Activated CD4-positive, alpha-beta T cell treated with anti-CD3 and anti-CD28 coated beads, Interleukin-2, amount 50 U/mL, for 4 hours (primary cell): Measurements from ENCODE around the gene SETD1A.

Experiments used
- DNase-seq, 2 experiments: peaks; one replicate each; pipeline ENCODE4 v3.0.0-alpha.2; 2020

The SETD1A gene

DNA sequence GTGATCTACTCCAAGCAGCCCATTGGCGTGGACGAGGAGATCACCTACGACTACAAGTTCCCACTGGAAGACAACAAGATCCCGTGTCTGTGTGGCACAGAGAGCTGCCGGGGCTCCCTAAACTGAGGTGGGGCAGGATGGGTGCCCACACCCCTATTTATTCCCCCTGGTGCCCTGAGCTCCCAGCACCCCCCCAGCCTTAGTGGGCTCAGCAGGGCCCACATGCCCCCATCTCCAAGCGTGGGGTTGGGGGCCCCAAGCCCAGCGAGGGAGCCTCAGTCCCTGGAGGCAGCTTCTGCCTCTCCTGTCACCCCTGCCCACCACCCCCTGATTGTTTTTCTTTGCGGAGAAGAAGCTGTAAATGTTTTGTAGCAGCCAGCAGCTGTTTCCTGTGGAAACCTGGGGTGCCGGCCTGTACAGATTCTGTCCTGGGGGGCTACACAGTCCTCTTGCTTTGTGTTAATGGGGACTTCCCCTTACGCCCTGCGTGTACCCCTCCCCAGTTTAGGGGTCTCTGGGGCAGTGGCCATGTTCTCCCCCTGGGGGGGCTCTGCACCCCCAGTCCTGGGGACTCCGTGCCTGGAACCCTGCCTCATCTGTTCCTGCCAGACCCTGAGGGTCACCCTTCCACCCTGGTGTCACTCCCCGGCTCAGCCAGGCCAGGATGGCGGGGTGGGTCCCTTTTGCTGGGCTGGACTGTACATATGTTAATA lies 26.5 kb downstream of the SETD1A start:
- DNase-seq: no peak

- peak; percentile 75 to 77 for DNase-seq
Measured at GRCh38 chr16:30984669-30985400, 27.3 kb downstream of the SETD1A start, which contains the start of gene HSD3B7. TSS of gene HSD3B7 (plus strand) at chr16:30985207. CDS start at chr16:30985659, 452 bp downstream.

DNA sequence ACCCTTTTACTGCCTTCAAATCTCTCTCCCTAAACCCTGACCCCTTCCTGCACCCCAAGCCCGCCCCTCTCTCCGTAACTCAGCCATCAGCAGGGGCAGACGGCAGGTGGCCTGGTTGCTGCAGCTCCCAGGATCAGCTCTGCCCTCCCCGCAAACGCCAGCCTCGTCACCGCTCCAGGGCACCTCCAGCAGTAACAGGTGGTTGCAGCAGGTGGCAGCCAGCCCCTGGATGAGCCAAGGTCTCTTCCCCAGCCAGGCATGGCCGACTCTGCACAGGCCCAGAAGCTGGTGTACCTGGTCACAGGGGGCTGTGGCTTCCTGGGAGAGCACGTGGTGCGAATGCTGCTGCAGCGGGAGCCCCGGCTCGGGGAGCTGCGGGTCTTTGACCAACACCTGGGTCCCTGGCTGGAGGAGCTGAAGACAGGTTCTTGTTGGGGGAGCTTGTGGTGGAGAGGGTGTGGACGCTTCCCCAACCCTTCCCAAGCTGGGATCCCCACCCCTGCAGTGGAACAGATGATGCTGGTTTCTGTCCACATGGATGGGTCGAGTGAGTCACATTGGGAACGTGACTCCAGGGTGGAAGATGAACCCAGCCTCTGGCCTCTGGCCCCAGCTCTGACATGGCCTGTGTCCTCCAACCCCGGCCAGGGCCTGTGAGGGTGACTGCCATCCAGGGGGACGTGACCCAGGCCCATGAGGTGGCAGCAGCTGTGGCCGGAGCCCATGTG lies 28.0 kb downstream of the SETD1A start:
- no peak for DNase-seq

- no peak for DNase-seq
Measured at GRCh38 chr16:30986129-30986991, 28.8 kb downstream of the SETD1A start.

GRCh38 chr16:30987581-30988190 lies 30.1 kb downstream of the SETD1A start:
- no peak for DNase-seq

DNA sequence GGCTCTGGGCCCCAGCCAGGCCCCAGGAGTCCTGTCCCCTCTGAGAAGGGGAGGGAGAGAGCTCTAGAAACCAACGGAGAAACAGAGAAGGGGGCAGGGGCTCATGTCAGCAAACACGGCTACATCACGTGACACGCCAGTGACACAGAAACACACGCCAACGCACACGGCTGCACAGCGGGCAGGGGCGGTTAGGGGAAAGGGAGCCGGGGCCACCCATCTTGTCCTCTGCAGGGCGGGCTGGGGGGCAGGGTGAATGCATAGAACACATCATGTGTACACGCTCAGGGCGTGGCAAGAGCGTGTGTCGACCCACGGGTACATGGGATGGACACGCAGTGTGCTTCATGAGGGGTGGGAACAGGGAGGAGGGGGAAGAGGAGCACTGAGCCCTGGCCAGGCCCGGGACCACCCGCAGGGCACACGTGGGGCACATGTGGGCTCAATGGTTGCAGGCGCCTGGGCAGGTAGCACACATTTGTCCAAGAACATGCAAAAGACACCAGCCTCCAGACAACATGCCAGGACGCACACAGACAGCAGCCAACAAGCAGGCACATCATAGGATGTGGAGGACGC lies 32.0 kb downstream of the SETD1A start:
- no peak for DNase-seq

DNA sequence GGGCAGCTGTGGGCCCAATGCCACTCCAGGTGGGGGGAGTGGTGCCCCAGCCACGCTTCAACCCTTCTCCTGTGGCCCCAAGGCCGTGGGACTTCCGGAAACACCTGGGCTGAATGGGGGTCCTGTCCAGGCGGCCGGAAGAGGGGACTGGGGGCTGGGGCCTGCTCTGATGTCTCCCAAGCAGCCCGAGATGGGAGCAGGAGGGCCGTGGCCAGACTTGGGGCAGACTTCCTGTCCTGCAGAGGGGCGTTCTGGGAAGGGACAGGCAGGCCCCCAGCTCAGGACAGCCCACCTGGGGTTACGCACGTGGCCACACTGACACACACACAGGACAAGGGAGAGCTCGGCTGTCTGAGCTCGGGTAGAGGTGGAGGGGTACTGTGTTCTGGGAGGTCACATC lies 32.6 kb downstream of the SETD1A start:
- no peak for DNase-seq

- DNase-seq: no peak
Measured at GRCh38 chr16:30991052-30991451, 33.5 kb downstream of the SETD1A start.

- DNase-seq: no peak
Measured at GRCh38 chr16:30992276-30992780, 34.8 kb downstream of the SETD1A start.

DNA sequence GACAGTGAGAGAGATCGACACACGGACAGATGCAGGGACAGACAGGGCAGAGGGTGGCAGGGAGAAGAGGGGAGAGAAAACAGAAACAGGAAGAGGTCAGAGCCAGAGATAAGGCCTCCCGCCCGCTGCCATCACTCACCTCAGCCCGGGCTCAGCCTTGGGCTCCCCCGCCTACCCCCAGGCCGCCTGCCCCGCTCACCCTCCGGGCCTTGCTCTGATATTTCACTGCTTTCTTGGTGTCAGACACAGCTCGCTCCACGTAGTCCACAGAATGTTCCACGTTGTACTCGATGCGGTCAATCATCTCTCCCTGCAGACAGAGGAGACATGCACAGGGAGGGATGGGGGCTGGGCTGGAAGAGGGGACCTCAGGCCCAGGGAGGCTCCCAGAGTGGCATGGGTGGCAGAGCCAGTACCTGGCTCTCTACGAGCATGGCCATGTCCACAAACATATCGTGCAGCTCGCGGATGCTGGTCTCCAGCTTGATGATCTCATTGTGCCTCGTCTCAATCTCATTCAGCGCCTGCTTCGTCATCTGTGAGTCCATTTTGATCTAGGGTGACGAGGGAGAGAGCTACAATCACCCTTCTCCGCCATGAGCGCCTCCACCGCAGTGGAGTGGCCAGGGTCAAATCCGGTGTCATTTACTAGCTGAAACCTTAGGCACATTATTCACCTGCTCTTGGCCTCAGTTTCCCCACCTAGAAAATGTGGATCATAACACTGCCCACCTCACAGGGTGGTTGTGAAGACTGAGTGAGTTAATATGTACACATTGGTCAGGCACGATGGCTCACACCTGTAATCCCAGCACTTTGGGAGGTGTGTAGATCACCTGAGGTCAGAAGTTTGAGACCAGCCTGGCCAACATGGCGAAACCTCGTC lies 35.6 kb downstream of the SETD1A start:
- no peak for DNase-seq

DNA sequence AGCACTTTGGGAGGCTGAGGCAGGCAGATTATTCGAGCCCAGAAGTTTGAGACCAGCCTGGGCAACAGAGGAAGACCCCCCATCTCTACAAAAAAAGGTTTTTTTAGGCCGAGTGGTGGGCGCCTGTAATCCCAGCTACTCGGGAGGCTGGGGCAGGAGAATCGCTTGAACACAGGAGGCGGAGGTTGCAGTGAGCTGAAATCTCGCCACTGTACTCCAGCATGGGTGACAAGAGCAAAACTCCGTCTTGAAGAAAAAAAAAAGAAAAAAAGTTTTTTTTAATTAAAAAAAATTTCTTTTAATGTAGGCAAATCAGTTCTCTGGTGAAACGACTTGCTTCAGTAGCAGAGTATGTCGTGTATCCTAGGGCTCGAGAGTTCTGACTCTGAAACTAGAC lies 38.4 kb downstream of the SETD1A start:
- DNase-seq: no peak

GRCh38 chr16:30996324-30996984 lies 38.9 kb downstream of the SETD1A start:
- no peak for DNase-seq

DNA sequence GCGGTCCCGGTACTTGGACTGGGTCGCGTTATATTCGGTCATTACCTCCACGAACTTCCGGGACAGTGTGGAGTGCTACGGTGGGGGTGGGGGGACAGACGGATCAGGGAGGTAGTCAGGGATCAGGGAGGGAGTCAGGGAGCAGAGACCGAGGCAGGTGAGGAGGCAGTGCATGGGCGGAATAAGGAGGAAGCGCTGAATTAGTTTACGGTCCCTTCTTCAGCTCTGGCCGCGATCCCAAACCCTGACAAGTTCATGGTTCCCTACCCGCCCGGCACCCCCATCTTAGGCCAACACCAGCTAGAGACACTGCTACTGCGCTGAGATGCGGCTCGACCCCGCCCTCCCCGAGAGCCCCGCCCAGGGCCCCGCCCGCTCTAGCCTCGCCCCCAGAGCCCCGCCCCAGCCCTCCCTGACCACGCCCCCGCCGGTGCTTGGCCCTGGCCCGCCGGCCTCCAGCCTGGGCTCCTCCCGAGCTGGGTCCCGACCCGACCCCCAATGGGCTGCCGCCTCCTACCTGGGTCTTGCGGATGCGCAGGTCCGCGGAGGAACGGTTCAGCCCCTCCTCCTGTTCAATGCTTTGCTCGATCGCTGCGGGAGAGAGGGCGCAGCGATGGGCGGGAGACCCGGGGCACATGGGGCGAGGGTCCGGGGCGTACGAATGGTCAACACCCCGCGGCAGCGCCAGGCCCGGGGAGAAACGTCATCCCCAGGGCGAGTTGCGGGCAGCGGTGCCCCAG lies 39.6 kb downstream of the SETD1A start:
- peak; percentile 75 to 76 for DNase-seq

- DNase-seq: no peak
Measured at GRCh38 chr16:30997725-30998711, 40.5 kb downstream of the SETD1A start.

DNA sequence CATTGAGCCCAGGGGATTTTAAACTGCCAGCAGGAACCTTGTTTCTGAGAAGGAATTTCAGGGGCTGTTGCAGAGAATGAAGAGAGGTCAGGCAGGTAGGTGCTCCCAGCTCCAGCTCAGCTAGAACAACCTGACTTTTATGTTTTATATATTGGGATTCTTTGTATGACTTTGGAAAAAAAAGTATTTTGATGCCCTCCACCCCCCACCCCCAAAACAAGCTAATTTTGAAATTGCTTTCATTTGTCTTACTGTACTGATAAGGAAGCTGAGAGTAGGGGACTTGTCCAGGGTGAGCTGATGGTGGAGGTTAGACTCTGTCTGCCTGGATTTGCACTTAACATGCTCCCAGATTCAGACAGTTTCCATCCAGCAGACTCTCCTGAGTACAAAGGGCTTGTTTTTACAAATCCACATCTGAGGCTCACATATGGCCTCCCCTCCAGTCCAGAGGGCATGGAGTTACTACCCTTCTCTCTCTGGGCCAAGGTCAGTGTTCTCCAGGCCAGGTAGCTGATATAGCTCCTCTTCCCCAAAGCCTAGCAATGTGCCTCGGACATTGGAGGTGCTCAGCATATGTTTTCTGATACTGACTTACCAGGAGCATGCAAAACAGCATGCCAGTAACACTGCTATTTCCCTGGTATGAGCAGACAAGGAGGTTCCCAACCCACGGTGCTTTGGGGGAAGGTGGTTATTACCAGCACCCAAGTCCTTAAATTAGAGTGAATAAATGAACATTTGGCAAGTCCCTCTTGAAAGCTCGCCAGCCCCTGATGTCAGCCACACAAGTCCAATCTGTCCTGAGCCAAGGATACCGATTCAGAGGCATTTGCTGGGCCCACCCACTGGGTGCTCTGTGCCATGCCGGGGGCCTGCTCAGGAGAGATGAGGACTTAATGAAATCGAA lies 41.6 kb downstream of the SETD1A start:
- DNase-seq: no peak

DNA sequence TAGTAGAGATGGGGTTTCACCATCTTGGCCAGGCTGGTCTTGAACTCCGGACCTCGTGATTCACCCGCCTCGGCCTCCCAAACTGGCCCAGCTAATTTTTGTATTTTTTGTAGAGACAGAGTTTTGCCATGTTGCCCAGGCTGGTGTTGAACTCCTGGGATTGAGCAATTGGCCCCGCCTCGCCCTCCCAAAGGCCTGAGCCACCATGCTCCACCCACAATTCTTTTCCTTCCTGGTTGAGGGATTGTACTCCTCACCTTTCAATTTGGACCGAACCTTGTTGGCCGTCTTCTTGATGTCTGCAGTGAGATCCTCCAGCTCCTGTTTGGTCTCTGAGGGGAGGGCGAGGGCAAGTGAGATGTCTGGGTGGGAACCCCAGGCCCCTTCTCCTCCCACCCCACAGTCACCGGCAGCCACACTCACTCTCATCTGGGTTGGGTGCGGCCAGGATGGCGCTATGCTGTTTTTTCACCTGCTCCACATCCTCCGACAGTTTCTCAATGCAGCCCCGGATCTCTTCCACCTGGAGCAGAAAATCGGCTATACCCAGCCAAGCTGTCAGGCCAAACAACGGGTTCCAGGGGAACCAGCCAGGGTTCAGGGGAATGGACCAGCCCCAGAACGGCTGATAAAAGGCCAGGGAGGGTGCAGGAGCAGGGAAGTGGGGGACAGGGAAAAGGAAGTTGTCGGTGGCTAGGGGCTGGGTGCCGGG lies 43.3 kb downstream of the SETD1A start:
- DNase-seq: no peak
